NCI-H1930 (cell line): ENCODE results near the gene CYP8B1.

ENCODE experiments used
- DNase-seq, 2 experiments: peaks; one replicate each; lab custom pipeline; 2025; lab: John Stamatoyannopoulos, UW

Gene CYP8B1

DNA sequence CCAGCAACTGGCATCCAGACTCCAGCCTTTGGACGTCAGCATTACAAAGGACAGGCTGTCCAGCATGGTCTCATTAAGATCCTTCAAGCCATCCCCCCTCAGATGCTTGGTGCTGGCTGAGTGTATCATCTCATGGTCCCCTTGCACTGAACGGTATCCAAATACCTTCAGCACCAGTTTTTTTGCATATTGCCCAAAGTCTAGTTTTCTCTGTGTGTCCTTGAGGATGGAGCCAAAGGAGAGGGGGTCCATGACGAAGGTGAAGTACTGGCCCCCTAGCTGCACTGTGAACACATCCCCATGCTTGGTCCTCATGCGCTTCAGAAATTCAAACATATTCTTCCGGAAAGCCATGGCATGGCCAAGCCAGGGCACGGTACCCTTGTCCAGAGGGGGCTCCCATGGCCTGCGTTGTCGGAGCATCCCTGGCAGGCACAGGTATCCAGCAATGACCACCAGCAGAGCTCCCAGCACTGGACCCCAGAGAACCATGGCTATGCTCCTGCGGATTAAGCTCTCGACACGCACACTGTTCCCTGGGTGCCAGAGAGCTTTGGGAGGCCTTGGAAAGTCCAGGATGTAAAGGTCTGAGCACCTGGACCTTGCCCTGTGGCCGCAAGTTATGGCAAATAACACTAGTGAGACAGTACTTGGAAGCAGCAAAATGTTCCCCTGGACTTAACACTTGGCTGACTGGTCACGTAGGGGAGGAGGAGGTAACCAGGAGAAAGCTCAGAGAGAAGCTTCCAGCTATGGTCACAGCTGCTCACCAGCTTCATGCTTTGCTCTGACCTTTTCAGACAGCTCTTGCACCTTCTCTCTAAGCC is at the start of gene CYP8B1:
TSS of gene CYP8B1 (minus strand) at position 555 of the 827 bp plus-strand sequence. CDS start at position 492, 63 bp downstream.
- DNase-seq, result no peak

GRCh38 chr3:42923606-42924005 is 47.9 kb upstream of the CYP8B1 start:
- no peak for DNase-seq

- DNase-seq, result no peak
These were observed 39.3 kb upstream of the CYP8B1 start for GRCh38 chr3:42914771-42915515.

- DNase-seq, result no peak
These were observed 35.9 kb upstream of the CYP8B1 start for GRCh38 chr3:42911551-42911950.

- DNase-seq, result no peak
These were observed 33.0 kb upstream of the CYP8B1 start for GRCh38 chr3:42908675-42909074.

DNA sequence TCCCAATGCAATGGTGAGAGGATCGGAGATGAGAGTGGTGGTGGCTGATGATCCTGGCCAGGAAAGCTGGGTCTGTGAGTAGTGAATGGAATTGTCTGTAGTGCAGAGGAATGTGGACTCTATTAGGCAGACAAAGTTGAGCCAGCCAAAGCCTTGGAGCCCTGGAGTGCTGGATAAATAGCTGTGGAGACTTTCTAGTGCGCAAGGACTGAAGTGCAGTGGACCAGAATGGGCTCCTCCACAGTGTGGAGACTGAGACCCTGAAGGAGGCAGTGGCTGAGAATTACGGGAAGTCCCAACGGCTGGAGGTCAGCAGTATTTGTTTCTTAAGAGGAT is 31.1 kb upstream of the CYP8B1 start:
- DNase-seq, result no peak

DNA sequence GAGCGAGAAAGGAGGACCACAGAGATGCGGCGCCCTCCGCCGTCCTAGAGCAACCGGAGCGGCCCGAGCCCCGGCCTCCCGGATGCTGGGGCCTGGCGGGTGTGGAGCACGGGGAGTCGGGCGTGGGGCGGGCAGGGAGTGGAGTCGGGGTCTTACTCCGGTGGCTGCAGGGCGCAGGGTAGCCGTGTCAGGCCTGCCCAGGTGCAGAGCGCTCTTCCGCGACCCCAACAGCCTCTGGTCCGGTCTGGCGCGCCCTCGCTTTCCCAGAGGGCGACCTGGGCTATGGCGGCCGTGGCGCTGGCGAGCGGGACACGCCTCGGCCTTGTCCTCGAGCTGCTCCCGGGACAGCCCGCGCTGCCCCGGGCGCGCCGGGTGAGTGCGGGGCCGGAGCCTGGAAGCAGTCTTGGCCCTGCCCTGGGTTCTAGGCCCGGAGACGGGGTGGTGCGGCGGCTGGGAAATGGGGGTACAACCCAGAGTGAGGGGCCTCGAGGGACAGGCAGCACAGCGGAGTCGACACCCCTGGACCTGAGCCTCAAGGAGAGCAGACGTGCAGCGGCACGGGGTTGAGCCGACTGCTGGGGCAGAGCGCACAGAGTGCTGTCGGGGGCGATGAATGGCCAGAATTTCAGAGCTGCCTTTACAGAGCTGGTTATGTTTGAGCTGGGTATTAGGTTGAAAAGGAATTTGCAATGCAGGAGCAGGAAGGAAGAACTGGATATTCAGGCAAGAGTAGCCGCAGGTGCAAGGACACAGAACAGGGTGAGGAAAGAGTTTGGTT is 30.6 kb upstream of the CYP8B1 start, which contains the start of gene ZNF662:
TSS of gene ZNF662 (plus strand) at position 73 of the 778 bp plus-strand sequence. CDS start 1,973 bp downstream, outside the sequence.
- peak in 1 of 2 experiments; percentile 7 for DNase-seq

DNA sequence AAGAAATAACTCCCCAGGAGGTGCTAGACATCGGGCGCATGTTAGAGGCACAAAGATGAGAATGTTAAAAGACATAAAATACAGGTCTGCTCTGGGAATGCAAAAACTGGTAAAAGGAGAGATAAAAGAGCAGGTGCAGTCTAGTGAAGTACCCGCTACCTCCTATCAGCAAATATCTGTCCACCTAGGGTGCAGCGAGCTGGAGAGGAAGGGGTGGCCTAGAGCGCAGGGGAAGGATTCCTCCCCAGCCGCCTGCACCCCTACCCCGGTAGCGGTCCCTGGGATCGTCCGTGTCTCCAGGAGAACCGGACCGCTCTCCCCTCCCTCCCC is 30.0 kb upstream of the CYP8B1 start:
- no peak for DNase-seq

DNA sequence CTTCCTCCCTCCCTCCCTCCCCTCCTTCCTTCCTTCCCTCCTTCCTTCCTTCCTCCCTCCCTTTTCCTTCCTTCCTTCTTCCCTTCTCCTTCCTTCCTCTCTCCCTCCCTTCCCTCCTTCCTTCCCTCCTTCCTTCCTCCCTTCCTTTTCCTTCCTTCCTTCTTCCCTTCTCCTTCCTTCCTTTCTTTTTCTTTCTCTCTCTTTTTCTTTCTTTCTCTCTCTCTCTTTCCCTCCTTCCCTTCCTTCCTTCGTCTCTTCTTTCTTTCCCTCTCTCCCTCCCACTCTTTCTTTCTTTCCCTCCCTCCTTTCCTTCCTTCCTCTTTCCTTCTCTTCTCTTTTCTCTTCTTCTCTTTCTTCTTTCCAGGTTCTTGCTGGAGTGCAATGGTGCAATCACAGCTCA is 28.4 kb upstream of the CYP8B1 start:
- no peak for DNase-seq

DNA sequence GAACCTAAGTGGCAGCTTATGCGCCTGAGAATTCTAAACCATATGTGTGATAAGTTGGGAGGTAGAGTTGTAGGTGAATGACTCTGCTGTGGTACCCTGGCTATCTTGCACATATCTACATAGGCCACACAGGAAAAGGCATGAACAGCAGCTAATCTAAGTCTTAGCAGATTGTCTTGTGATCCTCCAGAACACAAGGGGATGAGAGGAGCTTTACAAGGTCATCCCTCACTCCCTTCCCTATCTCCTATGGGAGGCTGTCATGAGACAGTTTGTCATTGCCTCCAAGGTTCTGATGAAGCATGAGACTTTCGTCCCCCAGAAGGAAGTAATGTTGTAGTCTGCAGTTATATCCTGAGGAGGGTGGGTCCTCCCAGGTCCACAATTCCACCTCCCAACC is 26.6 kb upstream of the CYP8B1 start:
- DNase-seq, result no peak

DNA sequence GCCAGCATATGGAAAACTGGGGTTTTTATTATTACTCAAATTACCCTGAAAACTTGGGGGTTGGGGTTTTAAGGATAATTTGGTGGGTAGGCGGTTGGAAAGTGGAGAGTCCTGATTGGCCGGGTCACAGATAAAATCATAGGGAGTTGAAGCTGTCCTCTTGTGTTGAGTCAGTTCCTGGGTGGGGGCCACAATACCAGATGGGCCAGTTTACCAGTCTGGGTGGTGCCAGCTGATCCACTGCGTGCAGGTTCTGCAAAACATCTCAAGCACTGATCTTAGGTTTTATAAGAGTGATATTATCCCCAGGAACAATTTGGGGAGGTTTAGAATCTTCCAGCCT is 25.4 kb upstream of the CYP8B1 start:
- no peak for DNase-seq

- no peak for DNase-seq
These were observed 24.8 kb upstream of the CYP8B1 start for GRCh38 chr3:42900226-42901072.

DNA sequence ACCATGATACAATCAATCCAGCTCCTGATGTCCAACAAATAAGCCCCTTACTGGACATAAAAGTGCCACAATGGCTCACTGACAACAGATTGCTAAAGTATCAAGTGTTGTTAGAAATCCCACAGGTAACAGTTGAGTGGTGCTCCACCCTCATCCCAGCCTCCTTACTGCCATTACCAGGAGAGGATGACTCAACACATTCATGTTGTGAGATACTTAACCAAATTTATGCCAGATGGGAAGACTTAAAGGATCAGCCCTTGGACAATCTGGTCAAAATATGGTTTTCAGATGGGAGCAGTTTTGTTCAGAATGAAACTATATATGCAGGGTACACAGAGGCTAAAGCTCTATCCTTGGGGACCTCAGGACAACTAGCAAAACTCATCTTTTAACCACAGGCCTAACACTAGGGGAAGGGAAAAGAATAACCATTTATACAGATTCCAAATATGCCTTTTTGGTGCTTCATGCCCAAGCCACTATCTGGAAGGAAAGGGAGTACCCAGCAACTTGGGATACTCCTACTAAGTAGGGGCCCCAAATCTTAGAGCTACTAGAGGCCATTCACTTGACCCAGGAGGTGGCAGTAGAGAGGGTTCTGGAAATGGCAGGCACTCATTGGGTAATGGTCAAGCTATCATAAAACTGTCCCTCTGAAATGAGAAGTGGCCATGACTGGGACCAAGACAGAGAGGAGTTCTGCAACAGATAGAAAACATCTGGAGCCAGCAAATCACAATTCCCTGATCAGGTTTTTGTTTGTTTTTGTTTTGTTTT is 23.4 kb upstream of the CYP8B1 start:
- no peak for DNase-seq

DNA sequence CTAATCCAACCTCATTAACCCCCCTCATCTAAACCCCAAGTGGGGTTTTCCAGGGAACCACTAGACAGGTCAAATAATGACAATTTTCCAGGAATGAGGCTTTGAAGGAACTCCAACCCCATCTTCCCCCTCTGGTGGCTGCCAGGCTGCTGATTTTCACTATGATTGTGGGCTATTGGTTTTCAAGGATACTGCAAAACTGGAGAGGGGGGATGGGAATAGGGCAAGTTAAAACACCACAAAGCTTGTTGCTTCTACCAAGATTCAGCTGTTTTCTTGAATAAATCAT is 19.8 kb upstream of the CYP8B1 start:
- no peak for DNase-seq

- no peak for DNase-seq
These were observed 19.3 kb upstream of the CYP8B1 start for GRCh38 chr3:42894698-42895579.

GRCh38 chr3:42892807-42893206 is 17.1 kb upstream of the CYP8B1 start:
- no peak for DNase-seq

DNA sequence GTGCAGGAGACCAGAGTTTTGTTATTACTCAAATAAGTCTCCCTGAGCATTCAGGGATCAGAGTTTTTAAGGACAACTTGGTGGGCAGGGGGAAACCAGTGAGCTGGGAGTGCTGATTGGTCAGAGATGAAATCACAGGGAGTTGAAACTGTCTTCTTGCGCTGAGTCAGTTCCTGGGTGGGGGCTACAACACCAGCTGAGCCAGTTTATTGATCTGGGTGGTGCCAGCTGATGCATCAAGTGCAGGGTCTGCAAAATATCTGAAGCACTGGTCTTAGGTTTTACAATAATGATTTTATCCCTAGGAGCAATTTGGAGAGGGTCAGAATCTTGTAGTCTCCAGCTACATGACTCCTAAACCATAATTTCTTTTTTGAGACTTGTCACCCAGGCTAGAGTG is 16.5 kb upstream of the CYP8B1 start:
- DNase-seq, result no peak

- DNase-seq, result no peak
These were observed 15.4 kb upstream of the CYP8B1 start for GRCh38 chr3:42891042-42891441.

- DNase-seq, result no peak
These were observed 11.4 kb upstream of the CYP8B1 start for GRCh38 chr3:42887084-42887483.

DNA sequence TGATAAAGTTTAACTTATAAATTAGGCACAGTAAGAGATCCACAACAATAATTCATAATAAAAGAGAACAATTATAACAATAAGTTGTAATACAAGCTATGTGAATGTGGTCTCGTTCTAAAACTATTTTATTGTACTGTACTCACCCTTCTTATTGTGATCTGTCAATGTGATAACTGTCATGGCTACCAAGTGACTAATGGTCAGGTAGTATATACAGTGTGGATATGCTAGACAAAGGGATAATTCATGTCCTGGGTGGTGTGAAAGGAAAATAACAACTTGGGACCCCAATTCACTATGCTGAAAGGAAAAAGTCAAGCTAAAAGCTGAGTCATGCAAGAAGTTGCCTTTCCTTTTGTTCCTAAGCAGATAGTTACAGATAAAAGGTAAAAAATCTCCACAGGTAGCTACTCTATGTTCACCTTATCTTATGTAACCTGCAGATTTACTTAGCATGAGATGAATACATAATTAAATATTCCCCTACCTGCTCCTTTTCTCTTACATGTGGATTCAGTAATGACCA is 10.7 kb upstream of the CYP8B1 start:
- DNase-seq, result no peak
